ENCODE data around the gene CXCR6.

Gene CXCR6

DNA sequence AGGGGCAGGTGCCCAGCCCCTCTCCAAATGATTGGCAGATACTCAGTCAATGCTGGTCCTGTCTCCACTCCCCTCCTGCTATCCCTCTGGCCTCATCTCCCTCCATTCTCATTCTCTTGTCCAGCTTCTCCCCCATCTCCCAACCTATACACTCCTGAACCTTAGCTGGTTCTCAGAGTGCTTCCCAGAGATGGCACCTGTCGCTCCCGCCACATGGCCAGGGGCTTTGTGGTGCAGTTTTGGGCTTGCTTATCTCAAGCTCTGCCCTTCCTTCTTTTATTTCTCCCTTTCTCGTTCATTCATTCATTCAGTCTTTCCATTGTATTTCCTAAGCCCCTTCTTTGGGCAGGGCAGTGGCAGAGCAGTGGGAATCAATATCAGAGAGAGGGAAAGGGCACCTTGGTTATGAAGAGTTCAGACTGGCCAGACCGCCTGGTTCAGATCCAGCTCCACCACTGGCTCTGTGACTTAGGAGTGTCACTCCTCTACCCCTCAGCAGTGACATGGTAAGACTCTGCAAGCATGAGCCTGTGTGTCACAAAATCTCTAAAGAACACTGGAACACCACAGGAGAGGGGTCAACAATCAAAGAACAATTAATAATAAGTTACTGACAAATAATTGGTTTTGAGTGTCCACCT, 20.2 kb upstream of the CXCR6 start:
- no peak for DNase-seq

- no peak for DNase-seq
These were observed 19.5 kb upstream of the CXCR6 start for GRCh38 chr3:45923755-45924154.

GRCh38 chr3:45927881-45928280, 15.4 kb upstream of the CXCR6 start:
- no peak for DNase-seq

DNA sequence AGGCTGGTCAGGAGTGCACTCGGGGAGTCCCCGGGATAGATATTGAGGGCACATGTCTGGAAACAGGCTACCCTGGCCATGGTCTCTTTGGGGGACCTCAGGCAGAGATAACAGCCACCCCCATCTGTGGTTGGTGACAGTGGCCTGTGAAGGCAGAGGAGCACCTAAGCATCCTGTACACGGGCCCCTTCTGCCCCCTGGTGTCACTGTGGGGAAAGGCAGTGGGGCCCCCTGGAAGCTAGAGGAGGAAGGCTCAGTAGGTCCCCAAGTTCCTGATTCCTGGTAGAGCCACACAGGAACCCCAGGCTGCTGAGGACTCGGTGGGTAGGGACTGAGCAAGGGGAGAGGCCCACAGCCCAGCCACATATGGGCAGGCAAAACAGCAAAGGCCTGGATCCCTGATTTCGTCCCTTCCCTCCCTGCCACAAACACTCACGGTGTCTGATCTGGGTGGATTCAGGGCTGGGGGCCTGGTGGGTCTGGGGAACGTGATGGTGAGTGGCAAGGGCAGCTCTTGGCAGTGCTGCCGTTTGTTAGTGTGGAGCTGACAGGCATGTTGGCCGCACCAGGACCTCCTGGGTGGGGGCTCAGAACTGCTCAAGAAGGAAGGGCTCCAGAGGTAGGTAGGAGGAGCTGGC, 14.1 kb upstream of the CXCR6 start:
- DNase-seq: peak; percentile 77

DNA sequence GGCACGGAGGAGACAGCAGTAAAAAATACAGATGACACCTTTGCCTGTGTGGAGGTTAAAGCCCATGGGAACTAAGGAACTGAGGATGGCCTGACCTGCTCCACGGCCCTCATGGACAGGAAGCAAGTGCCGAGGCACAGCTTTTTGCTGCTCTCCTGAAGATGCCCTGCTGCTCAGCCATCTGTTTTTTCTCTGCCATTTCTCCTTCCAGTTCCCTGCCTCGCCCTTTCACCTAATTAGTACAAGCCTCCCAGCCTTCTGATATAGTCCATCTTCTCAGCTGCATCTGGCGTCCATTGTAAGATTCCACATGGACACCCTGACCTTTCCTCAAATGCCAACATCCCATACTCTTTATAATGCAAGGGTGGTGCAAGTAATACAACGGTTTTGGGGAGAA, 11.8 kb upstream of the CXCR6 start:
- no peak for DNase-seq

DNA sequence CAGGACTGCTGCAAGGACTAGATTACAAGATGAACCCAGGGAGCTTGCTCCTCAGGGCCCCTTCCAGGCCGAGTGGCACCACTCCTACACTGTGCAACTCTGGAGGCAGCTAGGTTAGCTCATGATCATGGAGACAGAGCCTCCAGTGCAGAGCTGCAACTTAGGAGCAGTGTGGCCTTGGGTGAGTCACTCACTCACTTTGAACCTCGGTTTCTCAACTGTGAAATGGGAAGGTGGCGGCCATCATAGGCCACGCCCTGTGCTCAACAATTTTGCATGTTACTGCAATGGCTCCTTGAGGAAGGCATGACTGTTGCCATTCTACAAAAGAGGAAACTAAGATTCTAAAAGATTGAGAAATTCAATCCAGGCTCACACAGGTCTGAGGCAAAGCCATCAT, 11.2 kb upstream of the CXCR6 start:
- no peak for DNase-seq

DNA sequence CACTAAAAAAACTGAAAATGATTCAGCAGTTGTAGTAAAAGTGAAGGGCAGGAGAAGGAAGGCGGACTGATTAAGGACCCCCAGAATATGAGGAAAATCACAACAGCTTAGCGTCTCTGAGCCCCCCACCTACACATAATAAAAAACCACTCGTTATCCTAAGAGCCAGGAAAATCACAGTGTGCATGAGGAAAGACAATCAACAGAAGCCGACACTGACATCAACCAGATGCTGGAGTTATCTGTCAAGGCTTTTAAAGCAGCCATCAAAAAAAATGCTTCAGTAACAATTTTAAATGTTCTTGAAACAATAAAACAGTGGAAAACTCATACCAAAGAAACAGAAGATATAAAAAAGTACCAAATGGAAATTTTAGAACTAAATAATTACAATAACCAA, 9.7 kb upstream of the CXCR6 start:
- DNase-seq: no peak

DNA sequence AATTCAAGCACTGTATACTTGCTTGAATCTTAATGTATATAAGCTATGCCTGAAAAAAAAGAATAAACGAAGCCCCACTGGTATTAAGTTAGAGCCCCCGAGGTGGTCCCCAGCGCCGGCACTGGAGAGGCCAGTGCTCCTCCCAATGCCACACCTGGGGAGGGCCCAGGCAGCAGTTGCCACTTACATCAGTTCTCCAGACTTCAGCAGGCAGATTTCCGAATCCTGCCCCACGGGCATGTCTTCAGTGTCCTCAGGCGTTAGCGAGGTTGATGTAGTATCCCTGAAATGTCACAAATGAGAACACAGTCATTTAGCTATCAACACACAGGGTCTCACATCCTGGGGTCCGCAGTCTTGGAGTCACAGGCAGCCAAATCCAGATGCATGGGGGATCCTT, 7.0 kb upstream of the CXCR6 start:
- no peak for DNase-seq

GRCh38 chr3:45937206-45938042, 5.8 kb upstream of the CXCR6 start:
- DNase-seq: no peak

DNA sequence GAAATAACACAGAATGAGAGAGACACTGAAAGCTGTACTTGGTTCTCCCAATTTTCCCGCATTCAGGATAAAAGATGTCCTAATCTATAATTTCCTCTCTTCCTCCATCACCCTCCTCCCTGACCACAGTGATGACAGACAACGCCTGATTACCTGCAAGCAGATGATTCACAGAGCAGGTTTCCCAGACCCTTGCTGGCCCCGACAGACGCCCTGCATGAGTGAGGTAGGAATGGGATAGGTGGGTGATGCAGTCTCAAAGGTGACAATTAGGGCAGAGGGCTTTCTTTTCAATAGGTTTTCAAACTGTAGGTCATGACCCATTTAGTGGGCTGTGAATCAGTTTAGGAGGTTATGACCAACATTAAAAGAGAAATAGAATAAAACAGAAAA, 5.2 kb upstream of the CXCR6 start:
- no peak for DNase-seq

DNA sequence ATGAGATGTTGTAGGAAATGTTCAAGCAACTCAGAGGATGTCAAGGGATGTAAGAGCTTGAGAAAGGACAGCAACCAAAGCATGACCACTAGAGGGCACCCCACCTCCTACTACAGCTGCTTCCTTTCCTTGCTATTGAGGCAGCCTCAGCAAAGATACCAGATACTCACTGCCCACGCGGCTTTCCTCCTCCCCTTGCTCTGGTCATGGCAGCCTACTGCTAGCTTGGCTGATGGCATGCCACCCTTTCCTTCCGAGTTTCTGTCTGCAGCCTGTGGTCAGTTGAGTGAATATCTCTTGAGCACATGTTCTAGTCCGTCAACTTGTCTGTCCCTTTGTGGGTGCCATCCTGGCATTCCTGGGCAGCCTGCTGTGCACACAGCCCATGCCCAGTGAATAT, 4.4 kb upstream of the CXCR6 start:
- DNase-seq: peak; percentile 75

GRCh38 chr3:45939341-45939771, 3.9 kb upstream of the CXCR6 start:
- DNase-seq: no peak

DNA sequence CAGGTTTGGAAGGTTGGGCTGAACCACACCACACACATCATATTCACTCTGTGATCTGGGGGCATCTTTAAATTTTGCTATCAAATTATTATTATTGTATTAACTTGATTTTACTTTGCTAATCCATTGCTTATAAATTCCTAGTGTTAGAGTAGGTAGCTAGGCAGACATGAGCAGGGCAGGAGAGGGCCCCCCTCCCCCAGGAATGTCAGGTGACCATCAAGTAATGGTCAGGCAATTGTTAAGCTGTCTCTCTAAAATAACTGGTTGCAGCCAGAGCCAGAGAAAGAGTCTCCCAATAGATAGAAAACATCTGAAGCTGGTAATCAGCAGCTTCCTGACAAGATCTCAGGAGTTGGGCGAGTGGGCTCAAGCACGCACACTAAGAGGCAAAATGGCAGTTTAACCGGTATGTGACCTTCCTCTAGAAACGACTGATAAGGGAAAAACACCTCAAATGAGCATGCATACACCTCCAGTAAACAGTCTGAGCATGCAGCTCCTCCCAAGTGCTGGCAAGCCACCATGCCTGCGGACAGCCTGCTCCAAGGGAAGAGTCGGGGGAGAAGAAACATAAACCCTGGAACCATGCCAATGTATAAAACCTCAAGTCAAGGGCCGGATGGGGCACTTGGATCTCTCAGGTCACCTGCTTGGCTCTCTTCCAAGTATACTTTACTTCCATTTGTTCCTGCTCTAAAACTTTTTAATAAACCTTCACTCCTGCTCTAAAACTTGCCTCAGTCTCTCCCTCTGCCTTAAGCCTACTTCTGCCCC, 3.1 kb upstream of the CXCR6 start:
- DNase-seq: no peak

DNA sequence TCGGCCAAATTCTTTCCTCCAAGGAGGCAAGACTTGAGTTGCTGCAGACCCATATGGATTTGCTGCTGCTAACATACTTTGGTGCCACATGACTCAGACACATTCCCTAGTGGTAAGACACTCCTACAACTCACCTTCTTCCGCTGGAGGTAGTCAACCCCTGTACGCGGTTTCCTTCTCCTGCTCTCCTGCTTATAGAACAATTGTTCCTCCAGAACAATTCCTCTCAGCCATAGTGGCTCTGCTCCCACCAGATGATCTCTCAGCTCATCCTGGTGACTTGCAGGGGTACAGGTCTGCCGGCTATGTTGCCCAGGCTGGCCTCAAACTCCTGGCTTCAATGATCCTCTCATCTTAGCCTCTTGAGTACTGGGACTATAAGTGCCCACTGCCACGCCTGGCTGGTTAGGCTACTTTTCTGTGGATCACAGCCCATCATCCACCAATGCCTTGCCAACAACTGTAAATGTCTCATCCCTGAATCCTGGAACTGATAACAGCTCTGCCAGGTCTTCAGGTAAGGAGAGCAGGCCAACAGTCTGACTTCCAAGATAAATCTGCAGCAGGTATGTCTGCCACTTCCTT, 2.4 kb upstream of the CXCR6 start:
- DNase-seq: no peak

DNA sequence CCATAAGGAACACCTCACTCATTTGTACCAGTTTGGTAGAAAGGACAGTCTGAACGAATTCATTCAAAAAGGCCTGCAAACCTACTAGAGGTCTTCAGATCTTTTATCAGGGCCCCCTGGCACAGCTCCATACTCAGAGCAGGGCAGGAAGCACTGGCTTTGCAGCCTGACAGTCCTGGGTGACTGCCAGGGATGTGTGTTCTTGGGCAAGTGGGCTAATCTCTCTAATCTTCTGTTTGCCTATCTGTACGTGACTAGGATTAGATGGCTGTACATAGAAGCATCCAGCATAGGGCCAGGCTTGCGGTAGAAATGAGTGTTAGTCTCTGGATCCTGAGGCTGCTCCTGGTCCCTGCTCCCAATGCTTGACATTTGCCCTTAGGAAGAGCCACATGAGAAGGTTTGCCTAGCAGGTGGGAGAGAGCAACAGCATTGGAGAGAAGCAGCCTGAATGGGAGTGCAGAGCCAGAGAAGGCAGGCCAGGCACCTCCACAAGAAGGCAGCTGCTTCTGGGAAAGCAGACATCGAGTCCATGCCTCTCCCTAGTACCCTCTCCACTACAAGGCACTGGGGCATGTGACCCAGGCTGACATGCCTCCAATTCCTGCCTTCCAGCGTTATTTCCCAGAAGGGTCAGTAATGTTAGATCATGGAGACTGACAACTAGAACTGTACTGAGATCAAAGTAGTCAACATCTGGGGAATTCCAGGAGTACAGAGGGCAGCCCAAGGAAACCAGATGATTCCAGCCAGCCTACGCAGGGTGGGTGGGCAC, 1.0 kb upstream of the CXCR6 start:
- DNase-seq: no peak

GRCh38 chr3:45944830-45945620, 1.8 kb downstream of the CXCR6 start:
- no peak for DNase-seq

DNA sequence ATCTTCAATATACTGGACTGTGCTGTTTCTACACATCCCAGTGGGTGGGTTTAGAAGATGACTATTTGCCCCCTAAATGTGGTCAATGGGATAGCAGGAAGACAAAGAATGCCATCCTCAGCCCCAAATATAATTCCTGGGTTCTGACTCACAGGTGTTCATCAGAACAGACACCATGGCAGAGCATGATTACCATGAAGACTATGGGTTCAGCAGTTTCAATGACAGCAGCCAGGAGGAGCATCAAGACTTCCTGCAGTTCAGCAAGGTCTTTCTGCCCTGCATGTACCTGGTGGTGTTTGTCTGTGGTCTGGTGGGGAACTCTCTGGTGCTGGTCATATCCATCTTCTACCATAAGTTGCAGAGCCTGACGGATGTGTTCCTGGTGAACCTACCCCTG, 3.0 kb downstream of the CXCR6 start:
- DNase-seq: no peak

DNA sequence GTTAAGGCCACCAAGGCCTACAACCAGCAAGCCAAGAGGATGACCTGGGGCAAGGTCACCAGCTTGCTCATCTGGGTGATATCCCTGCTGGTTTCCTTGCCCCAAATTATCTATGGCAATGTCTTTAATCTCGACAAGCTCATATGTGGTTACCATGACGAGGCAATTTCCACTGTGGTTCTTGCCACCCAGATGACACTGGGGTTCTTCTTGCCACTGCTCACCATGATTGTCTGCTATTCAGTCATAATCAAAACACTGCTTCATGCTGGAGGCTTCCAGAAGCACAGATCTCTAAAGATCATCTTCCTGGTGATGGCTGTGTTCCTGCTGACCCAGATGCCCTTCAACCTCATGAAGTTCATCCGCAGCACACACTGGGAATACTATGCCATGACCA, 3.6 kb downstream of the CXCR6 start:
- DNase-seq: no peak

GRCh38 chr3:45947361-45947760, 4.1 kb downstream of the CXCR6 start:
- DNase-seq: no peak

DNA sequence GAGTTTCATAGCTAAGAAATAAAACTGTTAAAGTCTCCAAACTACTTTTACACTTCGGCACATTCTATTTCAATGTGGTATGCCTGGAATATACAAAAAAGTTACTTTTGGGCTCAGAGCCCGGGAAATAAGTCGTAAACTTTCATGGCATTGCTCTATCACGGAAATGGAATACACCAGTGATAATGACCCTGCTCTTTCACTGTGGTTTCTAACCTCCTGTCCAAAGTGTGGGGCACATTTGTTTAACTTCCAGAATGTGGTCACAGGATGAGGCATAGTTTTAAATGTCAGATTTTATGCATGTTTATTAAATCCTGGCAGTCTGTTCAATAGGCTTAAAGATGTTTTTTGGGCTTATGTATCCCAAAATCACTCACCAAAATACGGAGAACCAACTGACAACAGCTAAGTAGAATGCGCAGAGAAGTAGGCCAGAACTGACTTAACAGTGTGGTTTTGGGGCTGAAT, 5.1 kb downstream of the CXCR6 start:
- DNase-seq: no peak

GRCh38 chr3:45948881-45949280, 5.6 kb downstream of the CXCR6 start:
- DNase-seq: no peak

Data from activated T-cell treated with anti-CD3 and anti-CD28 coated beads, Interleukin-2, amount 50 U/mL, for 1 hour (primary cell).